Panc1 (cell line): ENCODE data around the gene HCN2.

Experiments used
- POLR2AphosphoS5 ChIP-seq: IDR thresholded peaks from 2 replicates; pipeline ENCODE4 v1.6.1; 2012; ENCODE audit warnings: mild to moderate bottlenecking, low read depth, low read length, moderate library complexity
- TF ChIP-seq, protein P1 (sequence below), 2 experiments: IDR thresholded peaks; 2 replicates each; pipeline ENCODE4 v1.6.1; 2011 to 2012; ENCODE audit warnings: low read depth in 2 of 2, control low read depth in 1 of 2, low read length in 1 of 2, mild to moderate bottlenecking in 1 of 2, moderate library complexity in 1 of 2; ENCODE audit not compliant: insufficient read depth in 1 of 2
- TF ChIP-seq, protein P2 (sequence below): fragments of 450-650 bp; IDR thresholded peaks from 2 replicates; pipeline ENCODE4 v1.5.1; 2017; ENCODE audit warnings: mild to moderate bottlenecking

DNA sequence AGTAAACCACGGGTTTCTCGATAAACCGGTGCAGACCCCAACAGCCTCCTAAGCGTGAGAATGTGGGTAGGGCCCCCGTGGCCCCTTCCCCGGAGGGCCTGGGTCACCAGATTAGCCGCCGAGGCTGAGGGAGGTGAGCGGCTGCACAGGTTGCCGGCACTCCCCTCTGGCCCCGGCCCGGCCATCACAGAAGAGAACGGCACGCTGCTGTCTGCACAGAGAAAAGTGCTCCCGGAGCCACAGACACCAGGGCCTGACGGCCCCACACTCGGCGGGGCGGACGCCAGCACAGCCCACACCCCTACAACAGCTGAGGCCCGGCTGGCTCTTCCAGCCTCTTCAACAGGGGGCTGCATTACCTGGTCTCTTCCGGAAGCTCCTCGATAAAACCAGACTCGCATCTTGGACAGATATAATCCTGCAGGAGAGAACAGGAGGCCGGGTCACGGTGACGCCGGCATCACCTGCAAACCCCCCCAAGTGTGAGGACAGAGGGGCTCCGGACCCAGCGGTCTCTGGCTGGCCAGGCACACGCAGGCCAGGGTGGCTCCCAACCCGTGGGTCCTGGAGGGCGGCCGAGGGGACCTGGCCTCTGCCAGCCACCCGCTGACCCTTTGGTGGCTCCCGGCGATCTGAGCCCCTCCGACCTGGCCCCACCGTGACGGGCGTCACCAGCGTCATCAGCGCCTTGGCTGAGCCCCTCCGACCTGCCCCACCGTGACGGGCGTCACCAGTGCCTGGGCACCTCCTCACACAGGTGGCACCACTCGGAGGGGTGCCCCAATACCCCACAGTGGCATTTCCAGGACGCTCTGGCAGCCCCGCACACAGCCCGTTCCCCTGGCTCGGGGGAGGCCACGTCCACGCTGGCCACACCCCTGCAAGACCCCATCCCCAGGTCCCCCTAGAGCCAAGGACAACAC, 63.0 kb downstream of the HCN2 start:
- no peak for TF ChIP-seq POLR2AphosphoS5
- TF ChIP-seq, protein P1, sequence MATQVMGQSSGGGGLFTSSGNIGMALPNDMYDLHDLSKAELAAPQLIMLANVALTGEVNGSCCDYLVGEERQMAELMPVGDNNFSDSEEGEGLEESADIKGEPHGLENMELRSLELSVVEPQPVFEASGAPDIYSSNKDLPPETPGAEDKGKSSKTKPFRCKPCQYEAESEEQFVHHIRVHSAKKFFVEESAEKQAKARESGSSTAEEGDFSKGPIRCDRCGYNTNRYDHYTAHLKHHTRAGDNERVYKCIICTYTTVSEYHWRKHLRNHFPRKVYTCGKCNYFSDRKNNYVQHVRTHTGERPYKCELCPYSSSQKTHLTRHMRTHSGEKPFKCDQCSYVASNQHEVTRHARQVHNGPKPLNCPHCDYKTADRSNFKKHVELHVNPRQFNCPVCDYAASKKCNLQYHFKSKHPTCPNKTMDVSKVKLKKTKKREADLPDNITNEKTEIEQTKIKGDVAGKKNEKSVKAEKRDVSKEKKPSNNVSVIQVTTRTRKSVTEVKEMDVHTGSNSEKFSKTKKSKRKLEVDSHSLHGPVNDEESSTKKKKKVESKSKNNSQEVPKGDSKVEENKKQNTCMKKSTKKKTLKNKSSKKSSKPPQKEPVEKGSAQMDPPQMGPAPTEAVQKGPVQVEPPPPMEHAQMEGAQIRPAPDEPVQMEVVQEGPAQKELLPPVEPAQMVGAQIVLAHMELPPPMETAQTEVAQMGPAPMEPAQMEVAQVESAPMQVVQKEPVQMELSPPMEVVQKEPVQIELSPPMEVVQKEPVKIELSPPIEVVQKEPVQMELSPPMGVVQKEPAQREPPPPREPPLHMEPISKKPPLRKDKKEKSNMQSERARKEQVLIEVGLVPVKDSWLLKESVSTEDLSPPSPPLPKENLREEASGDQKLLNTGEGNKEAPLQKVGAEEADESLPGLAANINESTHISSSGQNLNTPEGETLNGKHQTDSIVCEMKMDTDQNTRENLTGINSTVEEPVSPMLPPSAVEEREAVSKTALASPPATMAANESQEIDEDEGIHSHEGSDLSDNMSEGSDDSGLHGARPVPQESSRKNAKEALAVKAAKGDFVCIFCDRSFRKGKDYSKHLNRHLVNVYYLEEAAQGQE (IDR thresholded peaks at IDR 0.05; ENCODE audit: insufficient read depth in 1 of 2, low read depth in 2 of 2, low read length in 1 of 2), result no peak
- TF ChIP-seq, protein P2, sequence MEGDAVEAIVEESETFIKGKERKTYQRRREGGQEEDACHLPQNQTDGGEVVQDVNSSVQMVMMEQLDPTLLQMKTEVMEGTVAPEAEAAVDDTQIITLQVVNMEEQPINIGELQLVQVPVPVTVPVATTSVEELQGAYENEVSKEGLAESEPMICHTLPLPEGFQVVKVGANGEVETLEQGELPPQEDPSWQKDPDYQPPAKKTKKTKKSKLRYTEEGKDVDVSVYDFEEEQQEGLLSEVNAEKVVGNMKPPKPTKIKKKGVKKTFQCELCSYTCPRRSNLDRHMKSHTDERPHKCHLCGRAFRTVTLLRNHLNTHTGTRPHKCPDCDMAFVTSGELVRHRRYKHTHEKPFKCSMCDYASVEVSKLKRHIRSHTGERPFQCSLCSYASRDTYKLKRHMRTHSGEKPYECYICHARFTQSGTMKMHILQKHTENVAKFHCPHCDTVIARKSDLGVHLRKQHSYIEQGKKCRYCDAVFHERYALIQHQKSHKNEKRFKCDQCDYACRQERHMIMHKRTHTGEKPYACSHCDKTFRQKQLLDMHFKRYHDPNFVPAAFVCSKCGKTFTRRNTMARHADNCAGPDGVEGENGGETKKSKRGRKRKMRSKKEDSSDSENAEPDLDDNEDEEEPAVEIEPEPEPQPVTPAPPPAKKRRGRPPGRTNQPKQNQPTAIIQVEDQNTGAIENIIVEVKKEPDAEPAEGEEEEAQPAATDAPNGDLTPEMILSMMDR, result no peak
